ENCODE measurements around the gene HPX.

Gene HPX

DNA sequence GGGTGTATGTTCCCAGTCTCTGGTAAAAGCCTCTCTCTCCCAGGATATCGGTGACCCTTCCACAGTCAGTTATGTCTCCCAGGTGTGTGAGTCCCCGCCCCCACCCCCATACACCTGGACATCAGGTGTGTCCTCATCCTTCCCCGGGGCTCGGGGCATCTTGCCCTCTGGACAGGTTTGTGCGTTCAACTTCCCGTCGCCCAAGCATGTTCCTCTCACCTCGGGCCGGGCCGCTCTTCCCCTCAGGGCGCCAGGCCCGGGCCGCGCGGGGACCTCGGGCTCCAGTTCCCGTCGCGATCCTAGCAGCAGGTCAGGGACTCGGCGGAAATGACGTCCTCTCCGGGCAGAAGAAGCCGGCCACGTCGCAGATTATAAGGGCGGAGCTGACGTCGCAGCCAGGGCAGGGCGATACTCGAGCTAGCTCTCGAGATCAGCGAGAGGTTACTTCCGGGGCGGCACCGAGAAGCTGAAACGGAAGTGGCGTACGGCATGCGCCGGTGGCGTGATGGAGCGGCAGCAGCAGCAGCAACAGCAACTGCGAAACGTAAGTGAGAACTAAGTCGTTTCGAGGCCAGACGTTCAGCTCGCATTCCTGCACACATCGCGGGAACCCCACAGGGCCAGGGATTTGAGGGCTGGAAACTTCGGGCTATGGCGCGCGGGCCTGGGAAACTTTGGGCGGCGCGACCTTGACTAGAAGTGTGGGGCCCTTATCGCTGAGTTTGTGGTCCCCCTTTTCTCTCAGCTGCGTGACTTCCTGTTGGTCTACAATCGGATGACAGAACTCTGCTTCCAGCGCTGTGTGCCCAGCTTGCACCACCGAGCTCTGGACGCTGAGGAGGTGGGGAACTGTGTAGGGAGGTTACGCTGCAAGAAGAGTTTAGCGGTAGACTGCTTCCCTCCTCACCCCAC is 40.5 kb upstream of the HPX start, which contains the start of the genes ARFIP2 and TIMM10B:
Gene ARFIP2 (minus strand): TSS at position 320 of the 912 bp plus-strand sequence. CDS start 910 bp downstream, outside the sequence.
Gene TIMM10B (plus strand): TSS at position 490 of the 912 bp plus-strand sequence. CDS start 16 bp downstream, at position 506.
- Histone ChIP-seq H3K27me3 (ENCODE audit: control insufficient read depth, insufficient read depth, low read length) (no peaks in the 10 kb centered on the region), H3K4me3 (ENCODE audit: low read length) (peak within 1 kb of the TSS; percentile 60), H3K27ac (ENCODE audit: low read length) (no peak within 1 kb of the TSS), H3K4me1 (ENCODE audit: control insufficient read depth, insufficient read depth, low read length) (no peaks in the 10 kb centered on the region), H3K36me3 (ENCODE audit: control insufficient read depth, insufficient read depth, low read length) (peaks cover 22% of the 10 kb centered on the region; the same call in 1 of the 2 replicates), H3K9me3 (ENCODE audit: control insufficient read depth, insufficient read depth, low read length) (no peaks in the 10 kb centered on the region)
- DNase-seq (ENCODE audit: low read depth, low spot score), result peak; percentile 95
- no CpG with 5 or more reads among the region's 66 CpGs for WGBS (ENCODE audit: insufficient coverage, insufficient read length)

- WGBS (ENCODE audit: insufficient coverage, insufficient read length), result no CpG with 5 or more reads among the region's 9 CpGs
- H3K27ac ChIP-seq (ENCODE audit: low read length), result no peak overlapping the region
Measured at GRCh38 chr11:6480299-6480914, 39.6 kb upstream of the HPX start.

DNA sequence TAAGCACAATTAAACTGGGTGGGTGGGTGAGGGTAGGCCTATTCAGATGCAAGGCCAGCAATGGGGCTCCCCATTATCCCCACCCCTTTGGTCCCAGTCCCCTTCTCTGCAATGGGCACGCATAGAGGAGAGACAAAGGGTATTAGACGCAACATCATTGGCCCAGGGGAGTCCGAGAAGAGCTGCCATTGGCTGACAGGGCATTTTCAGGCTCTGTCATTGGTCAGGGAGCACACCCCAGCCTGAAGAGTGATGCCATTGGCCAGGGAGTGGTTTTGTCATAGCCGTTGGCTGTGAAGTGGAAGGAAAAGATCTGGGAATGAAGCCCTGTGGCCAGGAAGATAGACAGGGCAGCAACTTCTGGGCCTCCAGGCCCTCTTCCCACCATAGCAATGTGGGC is 35.8 kb upstream of the HPX start:
- H3K4me3 ChIP-seq (ENCODE audit: low read length), result no peak overlapping the region
- no CpG with 5 or more reads among the region's 4 CpGs for WGBS (ENCODE audit: insufficient coverage, insufficient read length)
- H3K27ac ChIP-seq (ENCODE audit: low read length), result no peak overlapping the region
- no peaks in the 10 kb centered on the region for H3K4me1 ChIP-seq (ENCODE audit: control insufficient read depth, insufficient read depth, low read length)
- H3K9me3 ChIP-seq (ENCODE audit: control insufficient read depth, insufficient read depth, low read length), result no peaks in the 10 kb centered on the region
- DNase-seq (ENCODE audit: low read depth, low spot score), result no peak
- no peaks in the 10 kb centered on the region for H3K27me3 ChIP-seq (ENCODE audit: control insufficient read depth, insufficient read depth, low read length)
- H3K36me3 ChIP-seq (ENCODE audit: control insufficient read depth, insufficient read depth, low read length), result peaks cover 14% of the 10 kb centered on the region; the same call in 1 of the 2 replicates

More at GRCh38 chr11:6480299-6480914, 39.6 kb upstream of the HPX start:
- no peak for DNase-seq (ENCODE audit: low read depth, low spot score)
- Histone ChIP-seq H3K27me3 (ENCODE audit: control insufficient read depth, insufficient read depth, low read length) (no peaks in the 10 kb centered on the region), H3K4me1 (ENCODE audit: control insufficient read depth, insufficient read depth, low read length) (no peaks in the 10 kb centered on the region), H3K9me3 (ENCODE audit: control insufficient read depth, insufficient read depth, low read length) (no peaks in the 10 kb centered on the region), H3K4me3 (ENCODE audit: low read length) (peak overlapping the region; percentile 60; the same call in 1 of the 2 replicates), H3K36me3 (ENCODE audit: control insufficient read depth, insufficient read depth, low read length) (peaks cover 22% of the 10 kb centered on the region; the same call in 1 of the 2 replicates)

- Histone ChIP-seq H3K27me3 (ENCODE audit: control insufficient read depth, insufficient read depth, low read length) (no peaks in the 10 kb centered on the region), H3K9me3 (ENCODE audit: control insufficient read depth, insufficient read depth, low read length) (no peaks in the 10 kb centered on the region), H3K36me3 (ENCODE audit: control insufficient read depth, insufficient read depth, low read length) (peaks cover 14% of the 10 kb centered on the region; the same call in 1 of the 2 replicates), H3K4me1 (ENCODE audit: control insufficient read depth, insufficient read depth, low read length) (no peaks in the 10 kb centered on the region), H3K27ac (ENCODE audit: low read length) (no peak overlapping the region), H3K4me3 (ENCODE audit: low read length) (no peak overlapping the region)
- no CpG with 5 or more reads among the region's 5 CpGs for WGBS (ENCODE audit: insufficient coverage, insufficient read length)
- DNase-seq (ENCODE audit: low read depth, low spot score), result no peak
Measured at GRCh38 chr11:6475936-6476335, 35.1 kb upstream of the HPX start.

DNA sequence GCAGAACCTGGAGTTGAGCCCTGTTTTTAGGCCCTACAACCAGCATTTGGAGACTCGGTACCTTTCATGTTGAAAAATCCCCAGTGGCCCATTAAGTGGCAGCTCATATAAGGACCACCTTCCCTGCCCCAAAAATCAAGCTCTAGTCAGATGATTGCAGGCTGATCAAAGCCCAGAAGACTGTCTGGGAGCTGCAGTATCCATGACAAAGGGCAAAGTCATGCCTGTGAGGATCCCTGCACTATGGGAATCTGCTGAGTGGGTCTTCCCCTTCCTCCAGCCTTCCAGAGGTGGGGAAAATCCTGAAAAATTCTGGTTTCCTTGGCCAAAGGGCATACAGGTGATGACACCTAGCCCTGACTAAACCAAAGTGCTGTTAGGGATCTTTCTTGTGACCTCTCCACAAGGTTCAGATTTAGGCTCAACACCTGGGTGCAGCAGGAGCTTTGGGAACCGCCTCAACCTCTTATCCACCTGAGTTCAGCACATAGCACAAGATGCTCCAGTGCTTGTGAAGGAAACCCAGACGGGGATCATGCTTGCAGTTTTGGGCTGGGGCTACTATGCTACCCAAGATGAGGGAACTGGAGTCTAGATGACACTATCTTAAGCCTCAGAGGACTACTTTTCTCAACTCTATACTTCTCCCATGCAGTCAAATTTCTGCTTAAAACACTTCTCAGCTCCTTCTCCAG is 34.2 kb upstream of the HPX start:
- no peaks in the 10 kb centered on the region for H3K9me3 ChIP-seq (ENCODE audit: control insufficient read depth, insufficient read depth, low read length)
- H3K36me3 ChIP-seq (ENCODE audit: control insufficient read depth, insufficient read depth, low read length), result peaks cover 14% of the 10 kb centered on the region; the same call in 1 of the 2 replicates
- H3K4me3 ChIP-seq (ENCODE audit: low read length), result no peak overlapping the region
- WGBS (ENCODE audit: insufficient coverage, insufficient read length), result no CpG with 5 or more reads among the region's 3 CpGs
- H3K4me1 ChIP-seq (ENCODE audit: control insufficient read depth, insufficient read depth, low read length), result no peaks in the 10 kb centered on the region
- no peak for DNase-seq (ENCODE audit: low read depth, low spot score)
- no peak overlapping the region for H3K27ac ChIP-seq (ENCODE audit: low read length)
- H3K27me3 ChIP-seq (ENCODE audit: control insufficient read depth, insufficient read depth, low read length), result no peaks in the 10 kb centered on the region

DNA sequence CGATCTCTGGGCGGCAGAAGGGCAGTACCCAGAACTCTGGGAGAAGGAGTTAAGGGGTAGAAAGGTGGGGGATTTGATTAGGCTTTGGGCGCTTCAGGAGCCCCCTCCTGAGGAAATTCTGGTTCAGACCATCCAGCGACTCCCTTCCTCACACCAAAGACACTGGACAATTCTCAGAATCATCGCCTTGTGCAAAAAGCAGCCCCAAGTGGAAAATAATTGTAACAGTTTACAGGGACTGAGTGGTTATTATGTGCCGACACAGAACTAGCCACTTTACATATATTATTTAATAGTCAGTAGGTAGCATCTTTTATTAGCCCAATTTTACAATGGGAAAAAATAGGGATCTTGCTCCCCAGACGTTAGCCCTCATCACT is 33.6 kb upstream of the HPX start:
- H3K27ac ChIP-seq (ENCODE audit: low read length), result no peak overlapping the region
- no CpG with 5 or more reads among the region's 7 CpGs for WGBS (ENCODE audit: insufficient coverage, insufficient read length)
- no peak for DNase-seq (ENCODE audit: low read depth, low spot score)

DNA sequence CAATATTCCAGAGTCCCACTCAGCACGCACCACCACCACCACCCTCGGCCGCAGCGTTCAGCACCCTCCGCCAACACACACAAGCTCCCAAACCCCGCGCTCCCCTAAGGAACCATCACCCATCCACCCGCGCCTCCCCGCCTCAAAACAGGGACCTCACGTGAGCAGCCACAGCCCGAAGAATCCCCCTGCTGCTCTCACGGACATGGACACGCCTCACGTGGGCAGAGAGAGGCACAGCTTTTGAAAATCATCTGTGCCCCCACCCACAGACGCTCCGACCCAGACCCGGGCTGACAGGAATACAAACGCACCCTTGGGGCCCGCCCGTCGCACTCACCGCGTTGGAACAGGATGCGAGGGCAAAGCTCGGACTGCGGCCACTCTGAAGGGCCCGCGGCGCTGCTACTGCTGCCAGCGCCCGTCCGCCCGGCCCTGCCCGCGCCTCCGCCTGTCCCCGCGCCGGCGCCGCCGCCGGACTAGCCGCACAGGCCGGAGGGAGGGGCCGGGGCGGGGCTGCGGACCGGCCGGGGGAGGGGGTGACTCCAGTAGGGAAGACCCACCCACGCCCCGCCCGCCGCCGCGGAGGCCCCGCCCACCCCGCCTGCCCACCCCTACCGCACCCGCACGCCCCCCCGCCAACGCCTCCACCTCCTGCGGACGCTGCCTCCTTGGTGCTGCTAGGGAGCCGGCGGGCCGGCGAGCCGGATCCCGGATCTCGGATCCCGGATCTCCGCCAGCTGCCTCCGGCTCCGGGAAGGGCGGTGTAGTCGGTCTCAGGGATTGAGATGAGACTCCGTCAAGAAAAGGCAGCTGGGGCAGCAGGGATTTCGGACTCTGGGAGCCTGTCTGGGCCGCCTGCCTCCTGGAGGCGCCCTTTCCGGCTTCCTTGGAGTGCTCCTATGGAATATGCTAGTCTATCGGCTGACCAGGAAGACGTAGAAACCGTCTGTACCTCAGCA is 32.9 kb upstream of the HPX start, which contains the start of gene TRIM3:
Gene TRIM3 (minus strand): TSS at position 491 of the 962 bp plus-strand sequence. CDS start 8,246 bp downstream, outside the sequence.
- no CpG with 5 or more reads among the region's 87 CpGs for WGBS (ENCODE audit: insufficient coverage, insufficient read length)
- peak; percentile 58 for DNase-seq (ENCODE audit: low read depth, low spot score)
- Histone ChIP-seq H3K4me1 (ENCODE audit: control insufficient read depth, insufficient read depth, low read length) (peaks cover 1% of the 10 kb centered on the region; the same call in 1 of the 2 replicates), H3K27ac (ENCODE audit: low read length) (no peak within 1 kb of the TSS), H3K36me3 (ENCODE audit: control insufficient read depth, insufficient read depth, low read length) (peaks cover 14% of the 10 kb centered on the region; the same call in 1 of the 2 replicates), H3K9me3 (ENCODE audit: control insufficient read depth, insufficient read depth, low read length) (no peaks in the 10 kb centered on the region), H3K27me3 (ENCODE audit: control insufficient read depth, insufficient read depth, low read length) (no peaks in the 10 kb centered on the region), H3K4me3 (ENCODE audit: low read length) (peak within 1 kb of the TSS; percentile 68; the same call in 1 of the 2 replicates)

More for the DNA sequence above, 33.6 kb upstream of the HPX start:
- peak overlapping the region; percentile 52; the same call in 1 of the 2 replicates for H3K4me3 ChIP-seq (ENCODE audit: low read length)
- H3K4me1 ChIP-seq (ENCODE audit: control insufficient read depth, insufficient read depth, low read length), result no peaks in the 10 kb centered on the region; the same call in 1 of the 2 replicates
- H3K9me3 ChIP-seq (ENCODE audit: control insufficient read depth, insufficient read depth, low read length), result no peaks in the 10 kb centered on the region
- H3K27me3 ChIP-seq (ENCODE audit: control insufficient read depth, insufficient read depth, low read length), result no peaks in the 10 kb centered on the region
- H3K36me3 ChIP-seq (ENCODE audit: control insufficient read depth, insufficient read depth, low read length), result peaks cover 14% of the 10 kb centered on the region; the same call in 1 of the 2 replicates

DNA sequence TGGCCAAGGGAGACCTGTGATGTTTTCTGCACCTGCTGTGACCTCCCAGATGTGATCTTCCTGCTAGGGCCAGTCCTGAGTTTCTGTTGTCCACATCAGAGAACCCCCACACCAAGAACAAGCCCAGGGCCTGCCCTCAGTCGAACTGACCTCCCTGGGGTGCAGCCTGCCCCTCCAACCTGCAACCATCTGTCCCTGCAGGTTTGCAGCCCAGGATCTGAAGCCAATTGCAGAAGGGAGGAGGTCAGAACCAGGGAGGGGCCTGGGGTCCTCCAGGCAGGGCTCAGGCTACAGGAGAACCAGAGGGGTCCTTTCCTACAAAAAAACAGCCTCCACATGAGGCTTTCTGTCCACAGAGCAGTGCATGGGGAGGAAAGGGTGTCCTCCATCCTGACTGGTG is 32.1 kb upstream of the HPX start:
- no CpG with 5 or more reads among the region's 1 CpG for WGBS (ENCODE audit: insufficient coverage, insufficient read length)

DNA sequence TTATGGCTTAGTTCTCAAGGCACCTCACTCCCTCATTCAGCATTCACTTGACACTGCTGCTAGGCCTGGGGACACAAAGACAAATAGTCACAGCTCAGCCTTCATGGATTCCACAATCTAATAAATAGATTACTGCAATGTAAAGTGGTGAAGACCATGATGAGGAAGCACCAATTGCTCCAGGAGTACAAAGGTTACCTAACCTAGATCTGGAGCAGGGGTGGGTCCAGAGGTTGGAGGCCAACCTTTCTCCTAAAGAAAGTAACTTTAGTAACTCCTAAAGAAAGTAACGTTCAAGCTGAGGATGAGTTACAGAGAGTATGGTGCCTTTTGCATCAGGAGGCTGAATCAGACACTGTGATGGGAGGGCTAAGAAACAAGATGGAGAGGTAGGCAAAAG is 28.8 kb upstream of the HPX start:
- no peak for DNase-seq (ENCODE audit: low read depth, low spot score)
- Histone ChIP-seq H3K27ac (ENCODE audit: low read length) (no peak overlapping the region), H3K36me3 (ENCODE audit: control insufficient read depth, insufficient read depth, low read length) (no peaks in the 10 kb centered on the region), H3K27me3 (ENCODE audit: control insufficient read depth, insufficient read depth, low read length) (no peaks in the 10 kb centered on the region), H3K4me1 (ENCODE audit: control insufficient read depth, insufficient read depth, low read length) (peaks cover 2% of the 10 kb centered on the region; the same call in 1 of the 2 replicates), H3K9me3 (ENCODE audit: control insufficient read depth, insufficient read depth, low read length) (no peaks in the 10 kb centered on the region), H3K4me3 (ENCODE audit: low read length) (no peak overlapping the region)
- no CpG with 5 or more reads among the region's 1 CpG for WGBS (ENCODE audit: insufficient coverage, insufficient read length)

More for the DNA sequence above, 32.1 kb upstream of the HPX start:
- Histone ChIP-seq H3K27ac (ENCODE audit: low read length) (no peak overlapping the region), H3K4me3 (ENCODE audit: low read length) (no peak overlapping the region), H3K4me1 (ENCODE audit: control insufficient read depth, insufficient read depth, low read length) (peaks cover 2% of the 10 kb centered on the region; the same call in 1 of the 2 replicates), H3K36me3 (ENCODE audit: control insufficient read depth, insufficient read depth, low read length) (peaks cover 6% of the 10 kb centered on the region; the same call in 1 of the 2 replicates), H3K9me3 (ENCODE audit: control insufficient read depth, insufficient read depth, low read length) (no peaks in the 10 kb centered on the region), H3K27me3 (ENCODE audit: control insufficient read depth, insufficient read depth, low read length) (no peaks in the 10 kb centered on the region)
- DNase-seq (ENCODE audit: low read depth, low spot score), result no peak

All from iPS DF 6.9 (cell line).